Endothelial cell of umbilical vein (primary cell): ENCODE measurements around the gene PHTF1.

Experiments used
- CTCF ChIP-seq, 2 donors: IDR thresholded peaks; 1 replicate in 1 of 2; 2 replicates in 1 of 2; pipeline ENCODE4 v1.5.1; 2011; ENCODE audit warnings: low read length in 2 of 2, mild to moderate bottlenecking in 2 of 2, moderate library complexity in 2 of 2, control low read depth in 1 of 2, inconsistent platforms in 1 of 2, low read depth in 1 of 2; ENCODE audit not compliant: insufficient read depth in 1 of 2; ENCODE audit errors: extremely low read depth in 1 of 2
- JUN ChIP-seq: IDR thresholded peaks from 2 replicates; pipeline ENCODE4 v1.6.1; 2011; ENCODE audit warnings: borderline replicate concordance, low read depth; ENCODE audit not compliant: insufficient read length, insufficient read depth
- MYC ChIP-seq: IDR thresholded peaks from one replicate; pipeline ENCODE4 v1.6.1; 2011; ENCODE audit warnings: mild to moderate bottlenecking, low read depth, low read length
- POLR2A ChIP-seq: IDR thresholded peaks from 2 replicates; pipeline ENCODE4 v1.6.1; 2012; ENCODE audit warnings: low read depth, mild to moderate bottlenecking, control low read depth, low read length
- POLR2AphosphoS5 ChIP-seq: IDR thresholded peaks from 2 replicates; pipeline ENCODE4 v1.6.1; 2012; ENCODE audit warnings: low read depth, mild to moderate bottlenecking, control low read depth, low read length, moderate library complexity; ENCODE audit not compliant: insufficient read depth
- TF ChIP-seq, protein P1 (sequence below): IDR thresholded peaks from 2 replicates; pipeline ENCODE4 v1.6.1; 2011; ENCODE audit not compliant: insufficient read depth, insufficient read length

- no peak for TF ChIP-seq POLR2A
- TF ChIP-seq CTCF (IDR thresholded peaks at IDR 0.05; ENCODE audit: extremely low read depth in 1 of 2, insufficient read depth in 1 of 2, low read depth in 1 of 2, low read length in 2 of 2), result no peak
- no peak for TF ChIP-seq JUN
- TF ChIP-seq, protein P1, sequence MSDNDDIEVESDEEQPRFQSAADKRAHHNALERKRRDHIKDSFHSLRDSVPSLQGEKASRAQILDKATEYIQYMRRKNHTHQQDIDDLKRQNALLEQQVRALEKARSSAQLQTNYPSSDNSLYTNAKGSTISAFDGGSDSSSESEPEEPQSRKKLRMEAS, result no peak
- no peak for TF ChIP-seq POLR2AphosphoS5
- TF ChIP-seq MYC, result no peak
These were observed 44.5 kb downstream of the PHTF1 start for GRCh38 chr1:113714606-113715269.
